ENCODE results near the gene PPP2R5B.

DNA sequence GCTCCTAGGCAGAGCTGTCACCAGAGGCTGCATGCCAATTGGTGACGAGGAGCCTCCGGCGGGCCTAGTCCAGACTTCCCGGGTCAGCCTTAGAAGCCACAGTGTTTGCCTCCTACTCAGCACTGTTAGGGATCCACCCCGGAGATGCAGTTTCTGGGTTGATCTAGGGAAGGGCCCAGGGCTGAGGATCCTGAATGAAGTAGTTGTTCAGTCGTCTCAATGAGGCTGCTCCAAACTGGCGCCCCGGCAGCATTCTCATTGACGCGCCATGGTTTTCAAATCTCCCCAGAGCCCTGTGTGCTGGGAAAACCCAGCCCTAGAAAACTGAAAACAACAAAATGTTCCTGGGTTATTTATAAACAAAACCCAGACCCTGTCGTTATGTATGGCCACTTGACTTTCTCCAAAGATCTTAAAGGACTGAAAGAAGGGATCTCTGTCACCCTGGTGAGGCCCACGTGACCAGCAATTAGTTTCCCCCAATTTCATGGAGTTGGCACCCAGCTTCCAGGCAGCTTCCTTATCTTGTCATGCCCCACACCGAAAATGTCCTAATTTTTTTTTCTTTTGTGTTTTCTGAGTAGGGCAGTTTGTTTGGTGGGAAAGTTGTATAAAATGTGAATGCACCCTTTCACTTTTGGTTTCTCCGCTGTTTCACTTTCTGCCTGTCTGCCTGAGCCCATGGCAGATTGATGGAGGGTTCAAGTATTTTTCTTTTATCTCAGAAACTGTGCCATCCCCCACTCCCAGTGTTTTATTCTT, 44.1 kb upstream of the PPP2R5B start:
- no peak for TF ChIP-seq EMX1 (CRISPR knock-in tag; IDR thresholded peaks at IDR 0.05)
- TF ChIP-seq, protein P1, sequence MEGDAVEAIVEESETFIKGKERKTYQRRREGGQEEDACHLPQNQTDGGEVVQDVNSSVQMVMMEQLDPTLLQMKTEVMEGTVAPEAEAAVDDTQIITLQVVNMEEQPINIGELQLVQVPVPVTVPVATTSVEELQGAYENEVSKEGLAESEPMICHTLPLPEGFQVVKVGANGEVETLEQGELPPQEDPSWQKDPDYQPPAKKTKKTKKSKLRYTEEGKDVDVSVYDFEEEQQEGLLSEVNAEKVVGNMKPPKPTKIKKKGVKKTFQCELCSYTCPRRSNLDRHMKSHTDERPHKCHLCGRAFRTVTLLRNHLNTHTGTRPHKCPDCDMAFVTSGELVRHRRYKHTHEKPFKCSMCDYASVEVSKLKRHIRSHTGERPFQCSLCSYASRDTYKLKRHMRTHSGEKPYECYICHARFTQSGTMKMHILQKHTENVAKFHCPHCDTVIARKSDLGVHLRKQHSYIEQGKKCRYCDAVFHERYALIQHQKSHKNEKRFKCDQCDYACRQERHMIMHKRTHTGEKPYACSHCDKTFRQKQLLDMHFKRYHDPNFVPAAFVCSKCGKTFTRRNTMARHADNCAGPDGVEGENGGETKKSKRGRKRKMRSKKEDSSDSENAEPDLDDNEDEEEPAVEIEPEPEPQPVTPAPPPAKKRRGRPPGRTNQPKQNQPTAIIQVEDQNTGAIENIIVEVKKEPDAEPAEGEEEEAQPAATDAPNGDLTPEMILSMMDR (IDR thresholded peaks at IDR 0.05): no peak
- no peak for TF ChIP-seq ZNF671 (CRISPR knock-in tag; IDR thresholded peaks at IDR 0.05)
- TF ChIP-seq, protein P2, sequence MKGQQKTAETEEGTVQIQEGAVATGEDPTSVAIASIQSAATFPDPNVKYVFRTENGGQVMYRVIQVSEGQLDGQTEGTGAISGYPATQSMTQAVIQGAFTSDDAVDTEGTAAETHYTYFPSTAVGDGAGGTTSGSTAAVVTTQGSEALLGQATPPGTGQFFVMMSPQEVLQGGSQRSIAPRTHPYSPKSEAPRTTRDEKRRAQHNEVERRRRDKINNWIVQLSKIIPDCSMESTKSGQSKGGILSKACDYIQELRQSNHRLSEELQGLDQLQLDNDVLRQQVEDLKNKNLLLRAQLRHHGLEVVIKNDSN (CRISPR knock-in tag; IDR thresholded peaks at IDR 0.05): no peak
- TF ChIP-seq TCF7 (CRISPR knock-in tag; IDR thresholded peaks at IDR 0.05; ENCODE audit: low read depth): no peak
- no peak for TF ChIP-seq SMAD3 (CRISPR knock-in tag; IDR thresholded peaks at IDR 0.05; ENCODE audit: borderline replicate concordance)
- TF ChIP-seq FOXP1 (CRISPR knock-in tag; IDR thresholded peaks at IDR 0.05; ENCODE audit: borderline replicate concordance): no peak
- TF ChIP-seq, protein P3, sequence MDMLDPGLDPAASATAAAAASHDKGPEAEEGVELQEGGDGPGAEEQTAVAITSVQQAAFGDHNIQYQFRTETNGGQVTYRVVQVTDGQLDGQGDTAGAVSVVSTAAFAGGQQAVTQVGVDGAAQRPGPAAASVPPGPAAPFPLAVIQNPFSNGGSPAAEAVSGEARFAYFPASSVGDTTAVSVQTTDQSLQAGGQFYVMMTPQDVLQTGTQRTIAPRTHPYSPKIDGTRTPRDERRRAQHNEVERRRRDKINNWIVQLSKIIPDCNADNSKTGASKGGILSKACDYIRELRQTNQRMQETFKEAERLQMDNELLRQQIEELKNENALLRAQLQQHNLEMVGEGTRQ (CRISPR knock-in tag; IDR thresholded peaks at IDR 0.05): no peak
- TF ChIP-seq ATF3 (CRISPR knock-in tag; conservative IDR thresholded peaks at IDR 0.05): no peak
- no peak for TF ChIP-seq ZNF317 (CRISPR knock-in tag; IDR thresholded peaks at IDR 0.05; ENCODE audit: borderline replicate concordance, low read depth)
- no peak for TF ChIP-seq CREM (CRISPR knock-in tag; IDR thresholded peaks at IDR 0.05)
- TF ChIP-seq GABPB1 (CRISPR knock-in tag; IDR thresholded peaks at IDR 0.05): no peak
